Activated naive CD4-positive, alpha-beta T cell treated with Interleukin-2 at 50 U/mL for 16 hours (primary cell): ENCODE results near the gene POU2F1.
"Not testable (repeated sequence)": the region's sequence is repeated elsewhere in the genome, so short reads cannot be mapped to it uniquely, and the experiment has no call there.

Source experiments
- DNase-seq: peaks from one replicate; pipeline ENCODE4 v3.0.0-alpha.2; 2020

Gene POU2F1

DNA sequence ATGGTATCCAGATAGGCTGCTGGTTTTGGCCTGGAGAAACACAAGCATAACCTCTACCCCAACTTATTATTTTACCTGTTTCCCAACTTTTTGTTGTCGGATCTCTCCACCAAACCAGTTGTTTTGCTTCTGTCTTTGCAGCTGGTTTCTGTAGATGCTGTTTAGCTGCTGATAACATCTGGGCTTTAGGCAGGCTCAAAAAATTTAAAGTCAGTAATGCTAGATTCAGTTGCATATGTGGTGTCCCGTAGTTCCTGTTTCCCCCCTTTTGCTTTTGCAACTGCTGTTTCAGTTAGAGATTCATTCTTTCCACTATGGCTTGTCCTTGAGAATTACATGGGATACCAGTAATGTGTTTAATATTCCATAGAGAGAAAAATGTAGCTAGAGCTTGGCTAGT lies 98.5 kb downstream of the POU2F1 start:
- not testable (repeated sequence) for DNase-seq

DNA sequence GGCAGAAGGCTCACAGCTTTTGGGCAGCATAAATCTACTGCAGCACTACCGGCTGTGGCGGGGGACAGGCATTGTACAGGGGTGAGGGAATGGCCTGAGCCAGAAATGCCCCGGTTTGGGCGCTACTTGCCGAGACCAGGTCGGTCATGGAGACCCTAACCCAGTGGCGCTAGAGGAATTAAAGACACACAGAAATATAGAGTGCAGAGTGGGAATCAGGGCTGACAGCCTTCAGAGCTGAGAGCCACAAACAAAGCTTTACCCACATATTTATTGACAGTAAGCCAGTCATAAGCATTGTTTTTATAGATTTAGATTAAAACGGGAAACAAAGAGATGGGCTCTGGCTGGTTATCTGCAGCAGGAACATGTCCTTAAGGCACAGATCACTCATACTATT lies 101.8 kb downstream of the POU2F1 start:
- no peak for DNase-seq

DNA sequence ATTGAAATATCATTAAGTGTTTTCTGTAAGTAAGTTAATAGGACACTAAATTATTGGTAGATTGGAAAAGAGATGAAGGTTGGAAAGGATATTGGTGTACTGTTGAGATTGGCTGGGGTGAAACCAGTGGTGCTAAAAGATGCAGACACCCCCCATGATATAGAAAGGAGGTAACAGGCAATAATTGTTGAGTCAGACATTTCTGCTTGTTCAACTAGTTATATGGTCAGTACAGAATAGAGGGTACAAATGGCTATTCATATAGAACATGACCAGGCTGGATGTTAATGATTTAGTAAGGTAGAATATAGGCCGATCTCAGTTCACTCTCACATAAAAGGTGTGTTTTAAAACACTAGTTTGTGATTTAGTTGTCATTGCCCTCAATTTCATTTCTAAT lies 104.5 kb downstream of the POU2F1 start:
- DNase-seq: no peak

DNA sequence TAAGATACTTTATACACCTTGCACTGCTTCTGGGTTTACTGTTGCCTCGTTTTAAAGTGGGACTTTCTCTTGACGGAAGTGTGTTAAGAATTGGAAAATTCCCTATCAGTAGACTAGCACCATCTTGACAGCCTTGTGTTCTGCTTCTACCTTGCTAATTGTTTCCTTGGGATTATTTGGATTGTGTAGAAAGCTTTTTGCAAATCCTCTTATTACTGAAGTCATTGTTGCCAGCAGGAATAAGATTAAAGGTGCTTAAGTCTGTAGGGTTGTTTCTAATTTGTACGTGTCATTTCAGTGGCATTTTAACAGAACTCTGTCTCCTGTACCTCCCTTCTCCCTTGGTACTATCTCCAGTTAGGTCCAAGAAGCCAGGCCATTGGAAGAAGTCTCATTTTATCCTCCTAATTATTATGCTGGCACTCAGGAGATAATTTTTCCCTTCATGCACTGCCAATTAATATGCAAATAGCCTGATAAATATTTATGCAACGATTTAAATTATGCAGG lies 107.7 kb downstream of the POU2F1 start:
- no peak for DNase-seq

DNA sequence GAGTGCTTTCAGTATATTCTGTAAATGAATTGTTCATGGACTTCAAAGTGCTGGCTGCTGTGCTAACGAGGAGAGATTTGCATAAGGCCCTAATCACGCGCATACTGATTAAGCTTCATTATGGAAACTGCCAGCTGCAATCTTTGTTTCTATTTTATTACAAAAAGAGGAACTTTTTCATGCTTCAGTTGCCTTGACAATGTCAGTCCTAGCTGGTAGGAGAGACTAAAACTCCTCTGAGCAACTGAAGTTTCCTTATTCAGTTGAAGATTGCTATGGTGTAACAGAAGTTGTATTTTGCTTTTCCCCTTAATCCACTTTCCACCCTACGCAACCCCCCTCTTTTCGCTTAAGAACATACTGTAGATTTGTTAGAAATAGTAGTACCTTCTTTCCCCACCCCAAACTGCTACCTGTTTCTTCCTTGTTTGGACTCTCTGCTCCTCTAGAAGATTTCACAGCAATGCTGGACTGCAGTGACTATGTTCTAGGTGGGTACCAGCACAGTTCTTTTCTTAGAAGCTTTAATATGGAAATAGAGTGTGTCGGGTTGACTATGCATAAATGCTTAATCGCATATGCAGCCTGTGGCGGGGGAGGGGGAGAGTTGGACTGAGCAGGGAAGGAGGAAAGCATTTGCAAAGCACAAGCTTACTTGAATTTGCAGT lies 108.3 kb downstream of the POU2F1 start:
- DNase-seq: no peak

DNA sequence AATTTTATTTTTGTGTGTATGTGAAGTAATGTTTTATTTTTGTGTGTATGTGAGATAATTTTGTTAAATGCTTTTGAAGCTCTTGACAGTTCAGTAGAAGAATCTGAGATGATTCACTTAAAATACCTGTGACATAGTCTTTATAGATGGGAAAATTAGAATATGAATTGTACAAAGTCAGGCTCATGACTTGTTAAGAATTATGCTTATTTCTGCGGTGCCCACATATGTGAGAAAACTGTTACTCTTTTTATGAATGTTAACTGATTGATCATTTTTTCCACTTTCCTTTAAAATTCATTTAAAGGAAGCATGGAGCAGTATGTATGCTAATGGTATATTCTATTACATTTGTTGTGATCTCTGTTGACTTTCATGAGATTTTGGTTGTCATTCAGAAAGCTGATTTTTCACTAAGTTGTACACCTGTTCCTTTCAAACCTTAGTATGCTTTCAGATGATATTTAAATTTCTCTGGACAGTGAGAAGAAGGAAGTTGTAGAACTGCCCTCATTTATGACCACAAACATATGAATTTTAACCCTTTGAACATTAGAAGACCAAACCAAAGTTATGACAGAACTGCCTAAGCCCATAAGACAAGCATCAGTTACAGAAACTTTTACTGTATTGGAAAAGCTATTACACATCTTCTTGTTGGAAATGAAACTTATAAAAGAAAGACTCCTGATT lies 110.1 kb downstream of the POU2F1 start:
- DNase-seq: no peak

DNA sequence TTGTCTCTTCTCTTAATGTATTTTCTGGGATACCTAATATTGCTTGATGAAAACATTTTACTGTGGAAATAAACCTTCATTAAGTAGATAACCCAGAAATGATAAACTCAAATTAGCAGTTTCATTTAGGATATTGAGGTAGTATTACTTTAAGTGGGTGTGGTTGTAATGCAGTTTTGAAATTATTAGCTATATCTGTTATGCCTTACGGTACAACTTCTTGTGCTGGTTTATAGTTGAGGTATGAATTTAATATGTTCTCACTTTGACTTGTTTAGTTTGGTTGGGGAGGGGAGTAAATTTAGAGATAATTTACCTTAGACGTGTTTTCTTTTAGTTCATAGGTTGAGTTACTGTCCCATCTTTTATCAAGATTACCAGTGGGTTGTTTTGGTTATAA lies 111.0 kb downstream of the POU2F1 start:
- DNase-seq: no peak

DNA sequence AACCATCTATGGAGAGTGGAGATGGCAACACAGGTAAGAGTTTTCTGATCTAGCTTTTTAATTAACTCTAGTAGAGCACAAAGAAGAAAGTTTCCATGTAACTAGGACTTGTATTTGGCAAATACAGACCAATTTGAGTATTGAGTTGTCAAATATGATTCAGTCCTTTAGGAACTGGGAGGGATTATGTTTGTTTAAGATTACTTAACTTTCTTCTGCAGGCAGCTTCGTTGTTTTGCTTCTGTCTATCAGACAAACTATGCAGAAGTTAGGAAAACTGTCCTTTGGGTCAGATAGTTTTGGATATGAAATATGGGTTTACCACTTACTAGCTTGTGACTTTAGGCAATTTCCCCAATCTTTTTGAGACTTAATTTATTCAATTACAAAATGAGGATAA lies 111.8 kb downstream of the POU2F1 start:
- no peak for DNase-seq

DNA sequence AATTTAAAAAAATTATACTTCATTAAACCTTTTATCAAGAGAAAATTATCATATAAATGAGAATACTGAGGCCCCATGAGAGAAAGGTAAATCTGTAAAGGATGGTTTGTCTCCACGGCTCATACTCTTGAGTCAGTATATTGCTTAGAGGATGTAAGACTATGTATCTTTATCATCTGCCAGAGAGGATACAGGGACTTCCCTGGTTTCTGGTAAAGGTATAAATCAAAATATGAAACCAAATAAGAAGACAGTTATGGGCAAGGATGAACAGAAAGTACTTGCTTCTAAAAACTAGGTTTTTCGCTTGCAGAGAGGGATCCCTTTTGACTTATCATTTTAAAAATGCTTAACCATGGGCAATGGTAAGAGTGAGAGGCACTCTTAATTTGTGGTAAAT lies 112.4 kb downstream of the POU2F1 start:
- no peak for DNase-seq

DNA sequence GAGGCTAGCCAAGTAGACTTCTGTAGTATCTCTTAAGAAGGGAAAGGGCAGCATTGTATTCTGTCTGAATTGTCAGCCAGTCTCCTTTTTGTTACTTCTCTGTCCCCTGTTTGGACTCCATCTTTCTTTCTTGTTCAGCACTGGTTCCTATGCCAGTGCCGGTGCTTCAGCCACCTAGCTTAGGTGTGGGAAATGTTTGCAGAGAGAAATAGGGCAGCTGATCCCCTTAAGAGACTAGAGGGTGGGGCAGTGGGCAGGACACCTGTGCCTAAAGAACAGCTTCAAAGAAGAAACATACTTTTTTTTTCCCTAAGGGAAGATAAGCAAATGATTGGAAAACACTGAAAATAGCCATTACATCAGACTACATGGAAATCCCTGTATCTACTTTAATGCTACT lies 113.0 kb downstream of the POU2F1 start:
- DNase-seq: no peak

DNA sequence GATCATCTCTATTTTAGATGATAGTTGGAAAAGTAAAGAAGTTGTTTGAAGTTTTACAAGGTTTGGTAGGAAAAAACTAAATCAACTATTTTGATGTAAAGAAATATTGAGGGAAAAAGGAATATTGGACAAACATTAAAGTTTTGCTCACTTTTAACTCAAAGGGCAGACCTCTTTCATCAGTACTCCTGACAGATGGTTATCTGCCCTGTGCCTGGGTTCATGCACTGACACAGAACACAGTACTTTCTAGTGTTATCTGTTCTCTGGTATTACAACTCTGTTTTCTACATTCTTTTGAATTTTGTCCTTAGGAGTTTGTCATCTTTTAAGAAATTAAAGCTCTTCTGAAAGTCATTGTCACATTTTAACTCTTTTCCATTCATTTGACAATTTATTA lies 118.7 kb downstream of the POU2F1 start:
- no peak for DNase-seq

DNA sequence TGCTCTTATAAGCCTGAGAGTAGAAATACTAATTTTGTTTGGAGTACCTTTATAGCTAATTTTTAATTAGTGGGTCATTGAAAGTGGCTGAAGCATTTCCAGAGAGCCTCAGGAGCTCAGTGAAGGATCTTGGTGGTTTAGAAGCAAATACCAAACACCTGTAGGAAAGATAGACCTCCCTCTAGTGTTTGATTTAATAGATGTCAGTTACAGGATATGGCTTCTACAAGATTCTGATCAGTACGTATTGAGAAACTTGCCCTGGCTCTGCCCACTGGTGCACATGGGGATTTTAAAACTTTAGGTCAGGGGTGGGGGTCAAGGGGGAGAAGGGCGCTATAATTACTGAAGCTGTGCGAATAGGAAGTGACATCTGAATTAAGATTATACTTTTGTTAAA lies 122.2 kb downstream of the POU2F1 start:
- DNase-seq: no peak

DNA sequence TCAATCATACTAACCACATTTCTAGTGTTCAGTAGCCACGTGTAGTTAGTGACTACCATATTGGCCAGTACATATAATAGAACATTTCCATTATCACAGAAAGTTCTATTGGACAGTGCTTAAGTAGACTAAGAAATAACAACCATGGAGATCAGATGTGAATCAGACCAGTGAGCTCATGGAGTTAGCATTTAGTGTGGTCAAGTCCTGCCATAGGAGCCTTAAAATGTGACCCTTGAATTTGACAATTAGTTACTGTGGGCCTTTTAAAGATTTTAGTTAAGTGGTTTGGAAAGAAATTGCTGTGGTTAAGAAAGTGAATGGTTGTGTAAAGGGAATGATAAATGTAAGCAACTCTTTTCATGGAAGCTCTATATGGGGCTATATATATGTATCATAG lies 123.4 kb downstream of the POU2F1 start:
- DNase-seq: no peak

DNA sequence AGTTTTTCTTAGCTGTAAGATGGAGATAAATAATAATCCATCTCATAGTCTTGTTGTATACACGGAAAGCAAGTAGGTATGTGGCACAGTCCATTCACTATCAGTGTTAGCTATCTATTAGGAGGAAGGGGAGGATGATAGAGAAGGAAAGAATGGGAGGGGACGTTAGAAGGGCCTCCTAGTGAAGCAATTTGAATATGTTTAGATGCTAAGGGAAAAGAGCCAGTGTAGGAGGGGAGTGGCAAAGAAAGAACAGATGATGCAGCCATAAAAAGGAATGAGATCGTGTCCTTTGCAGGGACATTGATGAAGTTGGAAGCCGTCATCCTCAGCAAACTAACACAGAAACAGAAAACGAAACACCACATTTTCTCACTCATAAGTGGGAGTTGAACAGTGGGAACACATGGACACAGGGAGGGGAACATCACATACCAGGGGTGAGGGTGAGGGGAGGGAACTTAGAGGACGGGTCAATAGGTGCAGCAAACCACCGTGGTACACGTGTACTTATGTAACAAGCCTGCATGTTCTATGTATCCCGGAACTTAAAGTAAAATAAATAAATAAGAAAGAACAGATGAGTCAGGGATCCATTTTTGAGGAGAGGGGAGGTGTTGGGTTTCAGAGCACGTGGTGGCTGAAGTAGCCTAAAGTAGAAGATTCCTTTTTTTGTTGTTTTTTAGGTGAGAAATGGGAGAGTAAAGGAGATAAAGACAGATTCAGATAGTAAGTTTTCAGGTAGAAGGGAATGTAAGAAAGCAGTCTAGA lies 124.1 kb downstream of the POU2F1 start:
- no peak for DNase-seq

DNA sequence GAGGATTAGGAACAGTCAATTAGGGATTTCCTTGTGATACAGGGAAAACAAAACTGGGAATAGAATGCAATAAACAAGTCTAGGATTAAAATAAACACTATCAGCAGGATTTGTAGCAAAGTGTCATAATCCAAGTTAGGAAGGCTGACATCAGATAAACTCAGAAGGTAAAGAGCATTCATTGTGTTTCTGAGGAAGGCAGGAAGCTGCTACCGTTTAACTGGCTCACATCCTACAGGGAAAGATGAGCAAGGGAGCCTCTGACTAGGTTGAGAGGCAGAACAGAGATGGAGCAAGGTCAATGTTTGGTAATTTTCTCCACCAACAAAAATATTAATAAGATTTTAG lies 124.7 kb downstream of the POU2F1 start:
- no peak for DNase-seq

DNA sequence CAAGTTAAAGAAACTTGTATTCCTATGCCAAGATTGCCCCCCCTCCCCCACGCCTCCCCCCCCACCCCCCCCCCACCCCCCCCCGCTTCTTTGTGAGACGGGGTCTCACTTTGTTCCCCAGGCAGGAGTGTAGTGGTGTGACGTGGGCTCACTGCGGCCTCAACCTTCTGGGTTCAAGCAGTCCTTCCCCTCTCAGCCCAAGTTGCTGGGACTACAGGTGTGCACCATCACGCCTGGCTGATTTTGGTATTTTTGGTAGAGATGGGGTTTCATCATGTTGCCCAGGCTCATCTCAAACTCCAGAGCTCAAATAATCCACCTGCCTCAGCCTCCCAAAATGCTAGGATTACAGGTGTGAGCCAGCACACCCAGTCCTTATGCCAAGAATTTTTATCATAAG lies 136.6 kb downstream of the POU2F1 start:
- DNase-seq: no peak

DNA sequence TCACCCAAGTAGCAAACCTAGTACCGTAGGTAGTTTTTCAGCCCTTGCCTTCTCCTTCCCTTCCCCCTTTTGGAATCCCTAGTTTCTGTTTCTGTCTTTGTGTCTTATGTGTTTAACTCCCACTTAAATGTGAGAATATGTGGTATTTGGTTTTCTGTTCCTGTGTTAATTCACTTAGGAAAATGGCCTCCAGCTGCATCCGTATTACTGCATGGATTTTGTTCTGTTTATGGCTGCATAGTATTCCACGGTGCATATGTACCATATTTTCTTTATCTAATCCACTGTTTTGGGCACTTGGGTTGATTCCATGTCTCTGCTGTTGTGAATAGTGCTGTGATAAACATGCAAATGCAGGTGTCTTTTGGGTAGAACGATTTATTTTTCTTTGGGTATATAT lies 138.6 kb downstream of the POU2F1 start:
- DNase-seq: no peak

DNA sequence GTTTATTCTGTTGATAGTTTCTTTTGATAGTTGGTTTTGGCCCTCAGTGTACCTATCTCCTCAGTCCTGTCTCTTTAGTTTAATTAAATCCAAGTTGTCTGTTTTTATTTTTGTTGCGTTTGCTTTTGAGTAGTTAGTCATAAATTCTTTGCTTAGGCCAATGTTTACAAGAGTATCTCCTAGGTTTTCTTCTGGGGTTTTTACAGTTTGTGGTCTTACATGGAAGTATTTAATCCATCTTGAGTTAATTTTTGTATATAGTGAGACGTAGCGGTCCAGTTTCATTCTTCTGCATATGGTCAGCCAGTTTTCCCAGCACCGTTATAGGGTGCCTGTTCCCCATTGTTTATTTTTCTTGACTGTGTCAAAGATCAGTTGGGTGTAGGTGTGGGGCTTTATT lies 139.4 kb downstream of the POU2F1 start:
- no peak for DNase-seq

DNA sequence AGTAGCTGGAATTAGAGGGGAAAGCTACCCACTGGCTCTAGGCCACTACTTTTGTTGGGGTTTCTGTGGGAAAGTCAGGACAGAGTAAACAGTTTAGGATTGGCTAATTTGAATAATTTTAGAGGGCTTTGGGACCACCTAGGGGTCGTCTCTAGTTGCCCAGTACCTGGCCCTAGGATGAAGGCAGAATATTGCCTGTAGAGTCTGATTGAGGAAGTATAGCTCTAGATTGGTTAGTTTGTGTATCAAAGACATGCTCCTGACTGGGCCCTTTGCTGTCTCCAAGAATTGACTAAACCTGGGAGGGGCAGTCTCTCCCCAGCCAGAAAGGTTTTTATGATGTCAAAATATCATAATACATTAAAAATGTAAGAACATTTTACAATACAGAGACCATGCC lies 142.0 kb downstream of the POU2F1 start:
- DNase-seq: no peak

DNA sequence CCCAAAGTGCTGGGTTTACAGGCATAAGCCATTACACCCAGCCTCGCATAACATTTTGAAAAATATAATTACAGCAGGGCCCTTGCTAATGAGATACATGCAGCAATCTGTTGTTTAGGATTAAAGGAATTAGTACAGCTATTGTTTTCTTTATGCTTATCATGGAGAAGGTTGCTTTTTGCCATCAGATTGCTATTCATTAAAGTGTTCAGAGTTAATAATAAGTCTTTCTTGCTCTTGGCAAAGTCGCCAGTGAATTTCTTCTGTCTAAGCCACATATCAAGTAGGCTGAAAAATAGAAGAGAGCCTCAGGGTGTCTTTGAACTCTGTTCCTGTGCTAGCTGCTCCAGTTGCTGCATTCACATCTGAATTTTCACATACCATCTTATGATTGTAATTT lies 144.1 kb downstream of the POU2F1 start:
- DNase-seq: no peak

DNA sequence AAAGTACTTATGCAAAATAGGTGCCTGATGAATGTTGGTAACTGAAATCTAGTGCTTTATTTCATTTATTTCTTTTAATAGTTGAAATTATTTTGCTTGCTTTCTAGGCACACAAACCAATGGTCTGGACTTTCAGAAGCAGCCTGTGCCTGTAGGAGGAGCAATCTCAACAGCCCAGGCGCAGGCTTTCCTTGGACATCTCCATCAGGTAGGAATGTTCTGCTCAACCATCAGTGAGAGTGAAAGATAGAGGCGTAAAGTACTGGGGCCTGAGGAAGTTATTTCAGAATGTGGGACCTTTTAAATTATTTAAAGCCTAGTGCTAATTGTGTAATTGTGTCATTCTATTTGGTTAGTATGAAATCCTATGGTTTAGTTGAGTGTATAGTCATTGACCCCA lies 144.7 kb downstream of the POU2F1 start:
- no peak for DNase-seq

DNA sequence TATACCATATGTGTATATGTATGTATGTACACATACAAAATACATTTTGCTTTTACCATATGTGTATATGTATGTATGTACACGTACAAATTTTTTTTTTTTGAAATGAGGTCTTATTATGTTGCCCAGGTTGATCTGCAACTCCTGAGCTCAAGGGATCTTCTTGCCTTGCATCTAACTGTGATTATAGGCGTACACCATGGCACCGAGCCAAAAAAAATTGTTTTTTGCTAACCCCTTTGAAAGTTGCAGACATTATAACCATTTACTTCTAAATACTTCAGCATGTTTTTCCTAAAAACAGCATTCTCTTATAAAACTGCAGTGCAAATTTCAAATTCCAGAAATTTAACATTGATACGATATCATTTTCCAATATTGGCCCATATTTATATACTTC lies 147.0 kb downstream of the POU2F1 start:
- no peak for DNase-seq

DNA sequence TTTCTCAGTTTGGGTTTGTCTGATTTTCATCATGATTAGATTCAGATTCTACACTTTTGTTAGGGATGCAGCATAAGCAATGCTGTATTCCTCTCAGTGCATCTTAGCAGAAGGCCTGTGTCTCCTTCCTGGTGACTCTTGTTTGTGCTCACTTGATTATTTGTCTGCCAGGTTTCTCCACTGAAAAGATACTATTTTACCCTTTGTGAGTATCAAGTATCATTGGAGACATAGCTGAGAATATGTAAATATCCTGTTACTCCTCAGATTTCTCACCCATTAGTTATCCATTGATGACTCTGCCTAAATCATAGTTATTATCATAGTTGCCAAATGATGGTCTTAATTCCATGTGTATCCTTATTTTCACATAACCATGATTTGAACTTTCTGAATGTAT lies 148.5 kb downstream of the POU2F1 start:
- no peak for DNase-seq

DNA sequence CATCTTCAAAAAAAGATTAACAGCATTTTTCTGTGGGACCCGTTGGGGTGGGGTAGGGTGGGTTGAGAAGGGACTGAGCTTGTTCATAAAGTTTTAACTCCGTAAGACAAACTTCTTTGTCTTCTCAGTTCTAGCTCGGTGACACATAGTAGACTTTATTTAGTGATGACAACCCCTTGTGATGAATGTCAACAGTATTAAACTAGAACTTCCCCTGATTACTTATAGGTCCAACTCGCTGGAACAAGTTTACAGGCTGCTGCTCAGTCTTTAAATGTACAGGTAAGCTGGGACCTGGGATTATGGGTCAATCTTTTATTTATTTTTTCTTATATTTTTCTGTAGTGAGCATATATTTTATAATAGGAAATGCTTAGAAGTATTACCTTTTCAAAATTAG lies 149.2 kb downstream of the POU2F1 start:
- DNase-seq: no peak
